GM19395 (cell line): ENCODE measurements around the gene ANGPT4.
"Not testable (repeated sequence)": the region's sequence is repeated elsewhere in the genome, so short reads cannot be mapped to it uniquely, and the experiment has no call there.

Experiments used
- ATAC-seq: cut with Tn5 transposase; IDR thresholded peaks from one replicate; pipeline ENCODE4 v1.9.1; 2021; ENCODE audit warnings: mild to moderate bottlenecking, moderate library complexity; ENCODE audit not compliant: unreplicated experiment

The ANGPT4 gene

GRCh38 chr20:877814-878213, 38.3 kb downstream of the ANGPT4 start:
- ATAC-seq, result no peak

- ATAC-seq, result no peak
Measured at GRCh38 chr20:875115-875514, 41.0 kb downstream of the ANGPT4 start.

- no peak for ATAC-seq
Measured at GRCh38 chr20:873875-874607, 42.1 kb downstream of the ANGPT4 start.

DNA sequence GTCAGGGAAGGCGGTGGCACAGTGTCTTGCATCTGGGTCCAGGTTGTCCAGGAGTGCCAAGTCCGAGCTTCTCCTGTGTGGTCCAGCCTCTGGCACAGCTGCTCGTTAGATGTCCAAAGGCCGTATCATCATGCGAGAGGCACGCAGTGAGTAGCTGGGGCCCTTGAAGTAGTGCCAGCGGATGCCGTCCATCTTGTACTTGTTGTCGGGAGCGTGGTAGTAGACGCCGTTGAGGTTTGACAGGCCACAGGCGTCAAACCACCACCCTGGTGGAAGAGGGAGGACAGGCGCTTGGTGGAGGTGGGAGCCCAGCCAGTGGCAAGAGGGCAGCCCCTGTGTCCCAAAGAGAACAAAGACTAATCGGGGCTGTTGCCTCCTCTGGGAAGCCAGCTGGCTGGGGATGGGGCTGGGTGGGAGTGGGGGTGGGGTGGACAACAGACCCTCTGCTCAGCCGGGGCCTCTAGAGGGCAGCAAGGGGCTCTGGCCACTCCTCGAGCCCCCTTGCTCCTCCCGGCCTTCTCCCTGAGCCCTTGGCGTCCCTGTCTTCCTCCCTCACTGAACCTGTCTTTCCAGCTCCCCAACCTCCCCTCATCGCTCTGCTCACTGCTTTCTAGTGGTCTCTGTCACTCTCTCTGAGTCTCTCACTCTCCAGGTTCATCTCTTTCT, 43.1 kb downstream of the ANGPT4 start:
- no peak for ATAC-seq

DNA sequence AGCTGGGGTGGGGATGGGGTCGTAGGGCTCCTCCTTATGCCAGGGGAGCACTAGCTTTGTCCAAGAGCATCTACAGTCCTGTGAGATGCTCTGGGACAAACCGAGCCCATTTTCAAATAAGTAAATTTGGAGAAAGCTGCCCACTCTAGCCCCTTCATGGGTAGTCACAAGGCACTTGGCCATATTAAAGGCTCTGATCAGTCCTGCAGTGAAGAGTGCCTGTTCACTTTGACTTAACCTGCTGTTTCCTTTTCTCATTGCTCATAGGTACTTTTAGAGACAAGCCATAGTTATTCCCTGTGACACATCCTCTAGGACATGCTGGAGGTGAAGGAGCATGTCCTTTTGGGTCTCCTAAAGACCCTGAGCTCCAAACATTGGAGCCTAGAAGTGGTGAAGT, 44.2 kb downstream of the ANGPT4 start:
- ATAC-seq, result no peak

GRCh38 chr20:871436-871835, 44.7 kb downstream of the ANGPT4 start:
- no peak for ATAC-seq

DNA sequence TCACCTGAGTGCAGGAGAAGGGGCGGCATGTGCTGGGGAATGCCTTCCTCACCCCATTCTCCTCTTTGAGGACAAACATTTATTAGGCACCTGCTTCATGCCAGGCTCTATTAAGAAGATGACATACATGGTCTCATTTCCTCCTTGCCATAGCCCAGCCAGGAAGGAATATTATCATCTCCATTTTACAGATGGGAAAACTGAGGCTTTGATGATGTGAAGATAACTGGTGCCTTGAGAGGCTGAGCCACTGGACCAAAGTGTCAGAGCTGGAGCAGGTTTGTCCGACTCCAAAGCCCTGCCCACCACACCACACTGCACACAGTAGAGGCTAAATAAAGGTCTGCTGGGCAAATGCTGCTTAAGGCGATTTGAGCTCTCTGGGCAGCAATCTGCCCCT, 45.4 kb downstream of the ANGPT4 start:
- ATAC-seq, result no peak

GRCh38 chr20:869606-870005, 46.5 kb downstream of the ANGPT4 start:
- no peak for ATAC-seq

DNA sequence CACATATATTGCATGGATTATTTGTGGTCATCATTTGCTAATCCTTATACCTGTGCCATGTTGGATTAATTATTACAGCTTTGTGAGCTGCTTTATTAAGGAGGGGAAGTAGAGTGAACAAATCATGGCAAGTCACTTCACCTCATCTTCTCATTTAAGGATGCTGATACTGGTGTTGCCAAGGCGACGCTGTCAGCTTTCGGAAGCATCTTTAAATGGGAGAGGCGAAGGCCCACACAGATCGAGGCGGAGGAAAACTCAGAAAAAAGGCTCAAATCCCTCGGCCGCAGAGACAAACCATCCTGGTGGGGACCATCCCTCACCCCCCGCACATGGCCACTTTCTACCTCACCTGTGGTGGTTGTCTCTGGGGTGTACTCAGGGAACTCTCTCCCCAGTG, 47.9 kb downstream of the ANGPT4 start:
- ATAC-seq, result no peak

GRCh38 chr20:865440-865839, 50.7 kb downstream of the ANGPT4 start:
- ATAC-seq, result no peak

GRCh38 chr20:860891-861290, 55.2 kb downstream of the ANGPT4 start:
- ATAC-seq, result no peak

- no peak for ATAC-seq
Measured at GRCh38 chr20:859751-860231, 56.3 kb downstream of the ANGPT4 start.

GRCh38 chr20:858011-858410, 58.1 kb downstream of the ANGPT4 start:
- no peak for ATAC-seq

DNA sequence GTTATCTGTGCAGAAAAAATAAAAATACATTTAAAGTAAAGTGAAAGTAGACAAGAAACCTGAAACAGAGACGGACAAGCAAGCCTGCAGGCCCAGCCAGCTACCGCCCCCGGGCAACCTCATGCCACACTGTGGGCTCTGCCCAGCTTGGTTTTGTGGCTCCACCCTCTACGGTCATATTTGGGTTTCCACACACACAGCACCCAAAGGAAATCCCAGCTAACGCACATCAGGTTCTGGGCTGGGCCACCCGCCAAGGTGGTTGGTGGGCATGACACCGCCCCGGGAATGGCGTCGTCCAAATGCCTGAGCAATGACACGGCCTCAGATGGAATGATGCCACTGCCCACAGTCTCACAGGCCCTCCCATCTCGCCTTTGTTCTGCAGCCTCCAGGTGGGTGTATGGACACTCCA, 59.8 kb downstream of the ANGPT4 start:
- no peak for ATAC-seq

GRCh38 chr20:855466-856360, 60.4 kb downstream of the ANGPT4 start:
- ATAC-seq, result no peak

DNA sequence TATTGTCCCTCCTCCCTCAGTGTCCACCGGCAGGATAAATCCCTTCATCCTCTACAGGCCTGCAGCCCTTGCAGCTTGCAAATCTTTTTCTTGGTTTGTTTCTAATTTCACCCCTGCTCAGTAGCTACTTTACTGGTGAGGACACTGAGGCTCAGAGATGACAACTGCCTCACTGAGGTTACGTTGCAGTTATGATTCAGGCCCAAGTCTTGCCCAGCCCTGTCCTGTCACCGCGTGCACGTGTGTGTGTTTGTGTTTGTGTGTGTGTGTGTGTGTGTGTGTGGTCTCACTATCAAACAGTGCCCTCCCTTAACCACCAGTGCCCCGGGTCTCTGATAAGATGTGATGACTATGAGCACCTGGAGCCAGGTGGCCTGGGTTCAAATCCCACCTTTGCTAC, 61.5 kb downstream of the ANGPT4 start:
- ATAC-seq, result no peak

- no peak for ATAC-seq
Measured at GRCh38 chr20:853406-853996, 62.6 kb downstream of the ANGPT4 start.

- ATAC-seq, result not testable (repeated sequence)
Measured at GRCh38 chr20:848731-849130, 67.4 kb downstream of the ANGPT4 start.

- ATAC-seq, result no peak
Measured at GRCh38 chr20:848193-848592, 67.9 kb downstream of the ANGPT4 start.

GRCh38 chr20:846894-847278, 69.2 kb downstream of the ANGPT4 start:
- ATAC-seq, result no peak
